OCI-M1 (cell line): Measurements from ENCODE around the gene TMA7B.

Experiments used
- DNase-seq: peaks from one replicate; lab custom pipeline; 2025; lab: John Stamatoyannopoulos, UW

The TMA7B gene

GRCh38 chr22:40001800-40002577 is 41.8 kb downstream of the TMA7B start:
- DNase-seq: peak; percentile 29

DNA sequence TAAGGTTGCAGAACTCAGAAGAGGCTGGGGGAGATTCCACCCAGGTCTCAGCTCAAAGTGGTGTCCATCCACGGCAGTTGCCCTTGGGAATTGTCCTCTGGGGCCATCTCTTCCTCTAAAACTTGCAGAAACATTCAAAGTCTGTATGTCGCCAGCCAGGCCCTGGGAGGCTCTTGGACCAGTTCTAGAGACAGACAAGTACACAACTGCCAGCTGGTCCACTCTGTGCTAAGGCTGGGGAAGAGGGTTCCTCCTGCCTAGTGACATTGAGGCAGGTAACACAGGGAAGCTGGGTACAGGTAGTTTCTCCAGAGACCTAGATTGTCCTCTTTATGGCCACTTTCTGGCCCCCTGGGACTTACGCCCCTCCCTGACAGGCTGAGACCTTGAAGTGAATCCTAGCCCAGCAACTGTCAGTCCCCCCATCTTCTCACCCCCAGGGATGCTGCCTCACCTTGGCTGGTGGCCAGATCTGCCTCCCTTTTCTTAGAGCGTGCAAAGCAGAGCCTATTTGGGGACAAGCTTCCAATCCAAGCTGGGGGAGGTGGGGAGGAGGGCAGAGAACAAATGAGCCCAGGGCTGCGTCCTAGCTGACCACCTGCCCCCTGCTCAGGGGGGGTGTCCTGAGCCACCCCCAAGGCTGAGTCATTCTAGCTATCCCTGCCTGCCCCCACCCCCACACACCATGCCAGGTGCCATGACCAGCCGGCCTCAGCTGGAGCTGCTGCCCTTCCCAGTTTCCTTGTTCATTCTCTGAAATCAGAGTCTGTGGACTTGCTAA is 42.9 kb downstream of the TMA7B start:
- DNase-seq: no peak

DNA sequence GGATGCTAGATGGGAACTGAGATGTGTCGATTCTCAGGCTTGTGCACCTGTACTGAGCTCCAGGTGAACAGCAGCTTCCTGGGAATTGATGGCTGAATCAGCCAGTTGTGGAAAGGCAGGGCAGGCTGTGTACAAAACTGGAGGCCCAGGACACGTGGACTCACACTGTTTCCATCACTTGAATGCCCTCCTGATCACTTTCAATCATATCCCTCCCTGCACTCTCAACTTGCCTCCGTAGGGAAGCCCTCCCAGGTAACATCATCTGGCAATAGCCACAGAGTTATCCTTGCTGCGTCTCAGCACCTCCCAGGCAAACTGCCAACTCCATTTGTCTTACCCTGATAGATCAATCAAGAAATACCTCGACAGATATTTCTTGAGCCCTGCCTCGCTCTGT is 44.6 kb downstream of the TMA7B start:
- no peak for DNase-seq

DNA sequence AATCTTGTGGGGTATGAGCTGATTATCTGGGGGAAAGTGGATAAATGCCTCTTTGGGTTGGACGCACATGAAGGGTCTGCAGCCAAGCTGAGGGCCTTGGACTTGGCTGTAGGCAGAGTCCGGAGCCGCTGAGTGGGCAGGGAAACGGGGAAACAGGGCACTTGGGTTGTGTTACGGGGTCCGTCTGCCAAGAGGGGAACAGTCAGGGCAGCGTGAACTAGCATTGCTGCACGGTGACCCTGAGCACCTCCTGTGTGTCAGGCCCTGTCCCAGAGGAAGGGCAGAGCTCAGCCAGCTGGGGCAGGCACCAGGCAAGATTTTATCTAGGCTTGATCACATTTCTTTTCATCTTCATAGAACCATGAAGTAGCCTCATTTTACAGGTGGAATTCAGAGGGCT is 46.4 kb downstream of the TMA7B start:
- no peak for DNase-seq

- no peak for DNase-seq
These were observed 47.9 kb downstream of the TMA7B start for GRCh38 chr22:40007853-40008710.

DNA sequence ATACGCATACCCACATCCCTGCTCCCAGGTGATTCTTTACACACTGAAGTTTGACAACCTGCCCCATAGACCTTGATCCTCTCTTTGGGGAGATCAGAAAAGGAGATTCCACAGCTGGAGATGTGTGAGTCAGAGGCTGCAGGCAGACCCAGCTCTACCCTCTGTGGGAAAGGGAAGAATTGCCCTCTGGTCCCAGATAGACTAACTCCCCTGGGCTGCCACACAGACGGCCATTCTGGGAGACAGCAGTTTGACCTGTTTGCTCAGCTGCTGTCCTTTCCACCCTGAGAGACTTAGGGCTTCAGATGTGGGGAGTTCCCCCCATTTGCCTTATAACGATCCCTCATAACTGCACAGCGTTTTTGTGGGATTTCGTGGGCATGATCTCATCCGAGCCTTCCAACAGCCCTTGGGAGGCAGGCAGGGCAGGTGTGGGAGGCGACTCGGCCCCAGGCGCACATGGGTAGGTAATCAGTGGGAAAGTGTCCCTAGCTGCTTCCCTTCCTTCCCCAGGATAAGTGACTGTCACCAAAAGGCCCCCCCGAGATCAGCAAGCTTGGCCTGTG is 48.6 kb downstream of the TMA7B start:
- DNase-seq: no peak

DNA sequence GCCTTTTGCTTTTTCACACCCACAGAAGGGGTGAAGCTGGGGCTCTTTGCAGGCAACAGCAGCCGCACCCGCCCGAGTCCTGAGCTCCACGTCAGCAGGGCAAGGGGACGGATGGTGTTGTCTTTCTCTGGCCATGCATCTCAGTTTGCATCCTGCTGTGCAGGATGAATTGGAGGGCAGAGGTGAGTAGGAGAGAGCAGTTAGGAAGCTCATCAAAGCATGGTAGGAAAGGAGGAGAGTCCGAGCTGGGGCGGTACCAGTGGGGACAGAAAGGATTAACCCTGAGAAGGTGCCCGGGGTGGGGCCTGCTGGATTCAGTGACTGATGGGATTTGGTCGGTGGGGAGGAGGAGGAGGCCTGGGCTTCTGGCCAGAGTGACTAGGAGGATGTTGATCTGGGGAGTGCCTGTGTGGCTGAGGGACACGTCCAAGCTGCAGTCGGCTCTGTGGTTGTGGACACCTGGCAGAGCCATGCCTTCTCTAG is 49.1 kb downstream of the TMA7B start:
- DNase-seq: no peak

GRCh38 chr22:40009951-40010671 is 49.9 kb downstream of the TMA7B start:
- no peak for DNase-seq

DNA sequence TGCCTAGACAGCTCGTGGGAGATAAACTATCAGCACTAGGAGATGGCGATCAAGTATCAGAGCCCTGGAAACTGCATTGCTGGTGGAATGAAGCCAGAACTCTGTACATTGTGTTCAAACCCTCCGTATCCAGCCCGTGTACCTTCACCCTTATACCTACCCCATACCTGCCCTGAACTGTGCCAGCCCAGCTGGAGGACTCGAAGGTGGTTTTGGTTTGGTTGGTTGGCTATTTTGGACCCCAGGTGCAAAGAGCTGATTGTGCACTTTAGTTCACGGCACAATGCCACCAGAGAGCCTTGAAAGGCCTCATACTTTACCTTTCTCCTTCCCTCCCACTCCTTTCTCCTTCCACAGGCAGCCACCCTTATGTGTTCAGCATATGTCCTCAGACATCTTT is 50.5 kb downstream of the TMA7B start:
- DNase-seq: no peak
